ENCODE data around the gene NBDY. TPM values are rescaled to one million over a fixed set of nuclear protein-coding genes. Genes with fewer than 3 reads are reported as not detected.
A peak's percentile ranks its signal among the peaks of the same experiment; 100 is the strongest.

NBDY gene
- total RNA-seq, 1 experiment from 2014 or later: 44.7 TPM

DNA sequence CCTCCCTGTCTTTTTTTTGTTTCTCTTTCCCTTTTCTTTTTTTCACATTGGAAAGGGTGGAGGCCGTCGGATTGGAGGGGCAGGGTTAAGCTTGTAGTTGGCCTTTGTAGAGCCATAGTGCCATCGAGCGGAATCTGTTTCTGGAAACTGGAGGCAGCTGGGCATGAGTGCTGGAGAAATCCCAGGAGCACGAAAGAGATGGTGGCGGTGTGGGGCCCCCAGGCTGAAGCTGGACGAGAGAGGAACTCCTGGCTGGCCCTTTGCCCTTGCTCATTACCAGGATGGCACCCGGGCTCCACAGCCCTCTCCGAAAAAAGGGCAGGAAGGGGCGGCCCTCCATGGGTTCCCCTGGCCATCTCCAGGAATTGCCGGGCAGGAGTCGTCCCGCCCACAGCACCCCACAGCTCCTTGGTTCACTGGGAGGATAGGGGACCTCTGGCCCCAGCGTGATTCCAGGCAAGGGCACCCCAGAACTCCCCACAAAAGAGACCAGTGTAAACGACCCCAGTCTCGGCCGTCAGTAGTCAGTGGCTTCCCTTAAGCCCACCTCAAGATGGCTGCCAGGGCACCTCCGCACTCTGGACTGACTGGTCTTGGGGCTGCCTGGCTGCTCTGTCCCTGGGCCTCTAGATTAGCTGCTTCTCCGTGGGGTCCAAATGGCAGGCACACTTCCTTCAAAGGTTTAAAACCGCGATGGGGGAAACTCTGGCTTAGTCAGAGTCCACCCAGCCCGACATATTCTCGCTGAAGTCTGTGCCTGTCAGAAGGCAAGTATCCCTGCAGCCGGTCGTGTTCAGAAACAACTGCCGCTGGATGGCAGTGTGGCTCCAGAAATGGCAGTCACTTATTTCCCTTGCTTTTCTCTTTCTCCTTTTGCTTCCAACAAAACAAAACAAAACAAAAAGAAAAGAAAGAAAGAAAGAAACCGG, 74.1 kb downstream of the NBDY start:
- Mint-ChIP-seq H3K27me3 (ENCODE audit: low read depth) (no peaks in the 10 kb centered on the region), H3K36me3 (no peaks in the 10 kb centered on the region), H3K4me3 (no peak overlapping the region), H3K9me3 (no peaks in the 10 kb centered on the region), H3K27ac (no peak overlapping the region), H3K4me1 (peaks cover 42% of the 10 kb centered on the region)
- ChIA-PET POLR2A (no interaction called here), CTCF (interaction anchor here (1.4 kb wide), 1 partner anchor 175 kb away, joined by 5 read pairs; no protein-coding TSS in a partner anchor)
- ATAC-seq (peak; percentile 59), DNase-seq (ENCODE audit: low spot score) (peak; percentile 74)
- TF ChIP-seq ATF3 (CRISPR knock-in tag; conservative IDR thresholded peaks at IDR 0.05) (no peak), ZNF121 (CRISPR knock-in tag; IDR thresholded peaks at IDR 0.05) (no peak), ZBTB43 (CRISPR knock-in tag; IDR thresholded peaks at IDR 0.05) (no peak), SOX15 (CRISPR knock-in tag; IDR thresholded peaks at IDR 0.05) (no peak), USF2 (CRISPR knock-in tag; IDR thresholded peaks at IDR 0.05) (no peak), FOXK1 (CRISPR knock-in tag; IDR thresholded peaks at IDR 0.05) (no peak), ETV6 (CRISPR knock-in tag; IDR thresholded peaks at IDR 0.05) (no peak), ZBTB21 (CRISPR knock-in tag; IDR thresholded peaks at IDR 0.05; ENCODE audit: borderline replicate concordance) (no peak), IRF2 (CRISPR knock-in tag; IDR thresholded peaks at IDR 0.05; ENCODE audit: borderline replicate concordance, low read depth) (no peak), ZNF219 (CRISPR knock-in tag; IDR thresholded peaks at IDR 0.05; ENCODE audit: borderline replicate concordance) (no peak), TP53 (CRISPR knock-in tag; IDR thresholded peaks at IDR 0.05) (no peak), FOXP1 (CRISPR knock-in tag; IDR thresholded peaks at IDR 0.05; ENCODE audit: borderline replicate concordance) (no peak), CREB1 (CRISPR knock-in tag; IDR thresholded peaks at IDR 0.05) (no peak), NFYB (CRISPR knock-in tag; conservative IDR thresholded peaks at IDR 0.05; ENCODE audit: low read depth) (no peak), ZNF423 (CRISPR knock-in tag; IDR thresholded peaks at IDR 0.05) (no peak), ZNF281 (CRISPR knock-in tag; IDR thresholded peaks at IDR 0.05) (no peak), ATF2 (CRISPR knock-in tag; IDR thresholded peaks at IDR 0.05; ENCODE audit: borderline replicate concordance, low read depth) (no peak)
- TF ChIP-seq, protein P1, sequence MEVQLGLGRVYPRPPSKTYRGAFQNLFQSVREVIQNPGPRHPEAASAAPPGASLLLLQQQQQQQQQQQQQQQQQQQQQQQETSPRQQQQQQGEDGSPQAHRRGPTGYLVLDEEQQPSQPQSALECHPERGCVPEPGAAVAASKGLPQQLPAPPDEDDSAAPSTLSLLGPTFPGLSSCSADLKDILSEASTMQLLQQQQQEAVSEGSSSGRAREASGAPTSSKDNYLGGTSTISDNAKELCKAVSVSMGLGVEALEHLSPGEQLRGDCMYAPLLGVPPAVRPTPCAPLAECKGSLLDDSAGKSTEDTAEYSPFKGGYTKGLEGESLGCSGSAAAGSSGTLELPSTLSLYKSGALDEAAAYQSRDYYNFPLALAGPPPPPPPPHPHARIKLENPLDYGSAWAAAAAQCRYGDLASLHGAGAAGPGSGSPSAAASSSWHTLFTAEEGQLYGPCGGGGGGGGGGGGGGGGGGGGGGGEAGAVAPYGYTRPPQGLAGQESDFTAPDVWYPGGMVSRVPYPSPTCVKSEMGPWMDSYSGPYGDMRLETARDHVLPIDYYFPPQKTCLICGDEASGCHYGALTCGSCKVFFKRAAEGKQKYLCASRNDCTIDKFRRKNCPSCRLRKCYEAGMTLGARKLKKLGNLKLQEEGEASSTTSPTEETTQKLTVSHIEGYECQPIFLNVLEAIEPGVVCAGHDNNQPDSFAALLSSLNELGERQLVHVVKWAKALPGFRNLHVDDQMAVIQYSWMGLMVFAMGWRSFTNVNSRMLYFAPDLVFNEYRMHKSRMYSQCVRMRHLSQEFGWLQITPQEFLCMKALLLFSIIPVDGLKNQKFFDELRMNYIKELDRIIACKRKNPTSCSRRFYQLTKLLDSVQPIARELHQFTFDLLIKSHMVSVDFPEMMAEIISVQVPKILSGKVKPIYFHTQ (CRISPR knock-in tag; IDR thresholded peaks at IDR 0.05): no peak
